ENCODE data around the gene STYX.

The STYX gene

DNA sequence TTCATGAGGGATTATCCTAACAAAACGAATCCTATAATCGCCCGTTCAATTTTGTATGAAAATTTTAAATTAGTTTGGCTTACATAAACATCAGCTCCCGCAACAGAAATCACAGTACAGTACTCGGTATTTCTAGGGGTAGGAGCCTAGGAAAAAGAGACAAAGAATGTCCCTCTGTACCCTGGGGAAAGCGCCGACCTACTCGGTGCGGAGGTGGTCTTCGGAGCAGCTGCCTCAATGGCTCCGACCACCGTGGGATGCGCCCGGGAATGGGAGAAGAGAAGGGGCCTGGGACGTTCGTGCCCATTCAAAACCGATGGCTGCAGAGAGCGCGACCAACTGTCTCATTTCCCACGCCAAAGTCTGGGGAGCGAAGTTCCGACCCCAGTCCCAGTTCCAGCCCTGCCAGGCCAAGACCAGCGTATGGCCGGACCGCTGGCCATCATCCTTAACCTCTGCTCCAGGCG, 60.8 kb downstream of the STYX start:
- no peak for DNase-seq

DNA sequence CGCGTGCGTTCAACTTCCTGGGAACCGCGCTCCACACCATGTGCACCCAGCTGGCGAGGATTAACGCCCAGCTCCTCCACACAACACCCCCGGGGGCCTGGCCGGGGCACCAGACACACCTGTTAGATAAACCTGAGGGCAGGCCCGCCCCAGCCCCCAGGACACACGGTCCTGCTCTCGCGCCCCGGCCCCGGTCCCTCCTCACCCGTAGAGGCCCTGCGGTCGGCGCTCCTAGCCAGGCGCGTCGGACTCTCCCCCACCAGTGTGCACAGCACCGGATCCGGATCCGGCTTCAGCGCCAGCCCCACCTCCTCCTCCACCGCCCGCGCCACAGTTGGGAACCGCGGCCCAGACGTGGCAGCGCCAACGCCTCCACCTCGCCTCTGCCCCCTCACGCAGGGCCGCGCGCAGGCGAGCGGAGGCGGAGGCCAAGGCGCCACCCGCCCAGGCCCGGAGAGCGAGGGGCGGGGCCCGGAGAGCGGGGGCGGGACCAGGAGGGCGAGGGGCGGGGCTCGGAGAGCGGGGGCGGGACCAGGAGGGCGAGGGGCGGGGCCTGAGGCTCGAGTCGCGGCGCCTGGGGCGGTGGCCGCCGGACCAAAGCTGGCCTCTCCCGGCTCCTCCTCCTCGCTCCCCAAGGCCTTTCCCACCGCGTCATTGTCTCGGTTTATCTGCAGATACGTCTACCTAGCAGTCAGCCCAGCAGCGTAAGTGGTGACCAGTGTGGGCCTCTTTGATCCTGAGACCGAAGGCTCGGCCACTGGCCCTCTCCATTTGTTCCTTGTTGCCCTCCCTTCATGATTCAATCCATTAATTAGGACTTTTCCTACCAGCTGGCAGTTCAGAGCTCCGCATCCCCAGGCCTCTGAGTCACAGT, 61.5 kb downstream of the STYX start, which contains the start of gene GNPNAT1:
GNPNAT1 (minus strand) TSS at position 385 of the 874 bp plus-strand sequence. CDS start 6,957 bp downstream, outside the sequence.
- peak; percentile 92 for DNase-seq

DNA sequence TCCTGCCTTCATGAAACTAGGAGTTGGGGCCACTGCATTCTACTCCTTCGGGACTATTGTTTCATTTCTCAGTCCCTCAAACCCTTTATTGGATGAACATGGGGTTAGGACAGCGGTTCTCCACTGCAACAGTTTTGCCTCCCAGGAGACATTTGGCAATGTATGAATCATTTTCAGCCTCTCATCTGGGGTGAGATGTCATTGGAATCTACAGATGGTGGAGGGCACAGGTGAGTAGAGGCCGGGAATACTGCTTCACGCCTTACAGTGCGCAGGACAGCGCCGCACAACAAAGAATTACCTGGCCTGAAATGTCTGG, 62.1 kb downstream of the STYX start:
- no peak for DNase-seq

DNA sequence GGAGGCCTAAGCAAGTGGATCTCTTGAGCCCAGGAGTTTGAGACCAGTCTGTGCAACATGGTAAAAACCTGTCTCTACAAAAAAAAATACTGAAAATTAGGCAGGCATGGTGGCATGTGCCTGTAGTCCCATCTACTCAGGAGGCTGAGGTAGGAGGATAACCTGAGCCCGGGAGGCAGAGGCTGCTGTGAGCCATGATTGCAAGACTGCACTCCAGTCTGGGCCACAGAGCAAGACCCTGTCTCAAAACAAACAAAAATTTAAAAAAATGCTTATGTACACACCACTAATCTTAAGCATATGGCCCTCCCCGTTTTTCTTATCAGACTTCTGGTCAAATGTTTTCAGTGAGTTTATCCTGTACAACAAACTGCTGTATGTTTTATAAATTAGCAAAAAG, 63.1 kb downstream of the STYX start:
- DNase-seq: no peak

DNA sequence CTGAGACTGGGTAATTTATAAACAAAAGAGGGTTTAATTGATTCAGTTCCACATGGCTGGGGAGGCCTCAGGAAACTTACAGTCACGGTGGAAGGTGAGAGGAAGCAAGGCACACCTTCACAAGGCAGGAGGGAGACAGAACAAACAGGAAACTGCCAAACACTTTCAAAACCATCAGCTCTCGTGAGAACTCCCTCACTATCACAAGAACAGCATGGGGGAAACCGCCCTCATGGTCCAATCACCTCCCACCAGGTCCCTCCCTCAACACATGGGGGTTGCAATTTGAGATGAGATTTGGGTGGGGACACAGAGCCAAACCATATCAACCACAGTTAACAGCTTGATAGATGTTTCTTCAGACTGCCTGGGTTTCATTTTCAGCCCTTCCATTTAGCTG, 67.7 kb downstream of the STYX start:
- peak; percentile 26 for DNase-seq

GRCh38 chr14:52798826-52799225, 68.9 kb downstream of the STYX start:
- no peak for DNase-seq

DNA sequence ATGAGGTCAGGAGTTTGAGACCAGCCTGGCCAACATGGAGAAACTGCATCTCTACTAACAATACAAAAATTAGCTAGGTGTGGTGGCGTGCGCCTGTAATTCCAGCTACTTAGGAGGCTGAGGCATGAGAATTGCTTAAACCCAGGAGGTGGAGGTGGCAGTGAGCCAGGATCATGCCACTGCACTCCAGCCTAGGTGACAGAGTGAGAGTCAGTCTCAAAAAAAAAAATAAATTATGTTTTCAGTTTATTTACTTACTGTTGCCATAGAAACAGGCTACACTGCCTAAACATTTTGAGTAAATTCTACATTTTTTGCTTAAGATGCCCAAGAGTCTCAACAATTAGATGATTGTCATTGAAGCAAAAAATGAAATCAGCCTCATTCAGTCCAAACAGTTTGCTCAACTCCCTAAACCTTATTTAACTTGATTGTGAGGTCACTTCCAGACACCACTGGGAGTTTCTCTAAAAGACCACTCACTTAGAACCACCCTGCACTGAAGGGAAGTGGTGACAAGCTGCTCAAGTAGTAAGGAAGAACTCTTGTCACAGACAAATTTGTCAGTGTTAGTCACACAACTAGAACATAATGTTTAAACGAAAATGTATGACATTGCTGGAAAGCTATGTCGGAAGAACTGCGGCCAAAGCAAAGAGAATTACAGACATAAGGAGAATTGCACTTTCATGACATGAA, 71.2 kb downstream of the STYX start:
- DNase-seq: no peak

DNA sequence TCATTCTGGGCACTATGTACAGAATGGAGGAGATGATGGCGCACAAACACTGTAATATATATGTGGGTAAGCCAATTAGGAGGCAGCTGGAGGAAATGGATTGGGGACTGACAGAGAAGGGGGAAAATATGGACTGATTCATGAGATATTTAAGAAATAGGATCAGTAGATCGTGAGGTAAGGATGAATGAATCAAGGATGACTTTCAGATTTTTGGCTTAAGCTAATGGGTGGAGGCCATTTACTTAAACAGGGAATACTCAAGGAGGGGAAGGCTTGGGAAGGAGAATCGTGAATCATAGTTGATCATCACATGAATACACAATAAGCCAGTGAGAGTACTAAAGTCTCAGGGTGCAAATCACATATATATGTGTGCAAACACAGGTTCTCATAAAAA, 72.6 kb downstream of the STYX start:
- DNase-seq: no peak

DNA sequence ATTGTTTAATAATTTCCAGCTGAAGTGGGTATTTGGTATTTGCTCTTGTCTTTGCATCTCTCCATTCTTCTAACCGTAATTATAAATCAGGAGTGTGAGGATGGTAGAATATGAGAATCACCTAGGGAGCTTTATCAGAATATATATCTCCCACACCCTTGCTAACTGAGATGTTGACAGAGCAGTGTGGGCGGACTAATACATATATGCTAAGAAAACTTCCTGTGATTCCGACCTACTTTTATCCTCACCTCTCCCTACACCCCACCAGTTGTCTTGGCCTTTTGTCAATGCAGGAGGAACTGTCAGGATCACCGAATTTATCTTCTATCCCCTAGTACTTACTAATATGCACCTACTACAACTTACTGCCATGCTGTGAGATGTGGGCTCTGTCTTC, 76.1 kb downstream of the STYX start:
- DNase-seq: no peak

DNA sequence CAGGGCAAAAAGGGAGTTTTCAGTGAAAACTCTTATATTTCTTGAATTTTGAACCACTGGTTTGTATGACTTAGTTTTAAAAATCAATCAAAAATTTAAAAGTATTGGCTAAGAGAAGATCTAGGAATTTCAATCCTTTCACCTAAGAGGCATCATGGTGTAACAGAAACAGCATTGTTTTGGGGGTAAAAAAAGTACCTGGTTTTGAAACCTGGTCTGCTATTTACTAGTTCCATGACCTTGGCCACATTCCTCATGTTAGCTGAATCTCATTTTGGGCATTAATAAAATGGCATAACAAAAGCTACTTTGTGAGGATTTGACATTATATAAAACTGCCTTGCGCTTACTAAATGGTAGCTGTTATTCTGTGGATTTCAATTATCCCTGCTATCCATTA, 78.1 kb downstream of the STYX start:
- no peak for DNase-seq

GRCh38 chr14:52821805-52822250, 91.9 kb downstream of the STYX start:
- no peak for DNase-seq

- no peak for DNase-seq
Measured at GRCh38 chr14:52824462-52824861, 94.5 kb downstream of the STYX start.
